Measurements from ENCODE around the gene MICAL3. TPM values are rescaled to one million over a fixed set of nuclear protein-coding genes. Genes with fewer than 3 reads are reported as not detected.
"Not testable (repeated sequence)": the region's sequence is repeated elsewhere in the genome, so short reads cannot be mapped to it uniquely, and the experiment has no call there.

The MICAL3 gene
- total and polyA plus RNA-seq, 3 donors from 2014 or later, result 103 to 106 (median 104) TPM

- no peak for DNase-seq
- no peaks in the 10 kb centered on the region for H3K9me3 ChIP-seq
- intact Hi-C loops (cut with DNase I; ENCODE audit: low total_unique reads), result no loop called here
- H3K27me3 ChIP-seq, result no peaks in the 10 kb centered on the region
- no peak overlapping the region for H3K27ac ChIP-seq
- TF ChIP-seq CTCF (IDR thresholded peaks at IDR 0.05) (no peak), POLR2A (IDR thresholded peaks at IDR 0.05) (no peak)
- 69 to 86% methylated on average over 3 of the region's 3 CpGs for WGBS, 2 donors
- no peaks in the 10 kb centered on the region for H3K36me3 ChIP-seq (ENCODE audit: low read depth, missing control alignments)
- peaks cover 22% of the 10 kb centered on the region for H3K4me1 ChIP-seq
- no peak overlapping the region for H3K4me3 ChIP-seq
Observed at GRCh38 chr22:17939011-17939410, 85.3 kb downstream of the MICAL3 start.

- Histone ChIP-seq H3K27ac (no peak overlapping the region), H3K9me3 (no peaks in the 10 kb centered on the region), H3K36me3 (ENCODE audit: low read depth, missing control alignments) (no peaks in the 10 kb centered on the region), H3K27me3 (no peaks in the 10 kb centered on the region), H3K4me1 (peaks cover 20% of the 10 kb centered on the region), H3K4me3 (no peak overlapping the region)
- intact Hi-C loops (cut with DNase I; ENCODE audit: low total_unique reads), result no loop called here
- DNase-seq, result peak; percentile 66
- TF ChIP-seq CTCF (IDR thresholded peaks at IDR 0.05) (no peak), POLR2A (IDR thresholded peaks at IDR 0.05) (no peak)
- WGBS, 2 donors, result 32 to 54% methylated on average over 8 of the region's 8 CpGs
Observed at GRCh38 chr22:17938484-17938924, 85.9 kb downstream of the MICAL3 start.

- WGBS, 2 donors, result 96% methylated on average over 2 of the region's 2 CpGs
- H3K27me3 ChIP-seq; H3K36me3 ChIP-seq (ENCODE audit: low read depth, missing control alignments); DNase-seq; H3K4me3 ChIP-seq; H3K9me3 ChIP-seq; intact Hi-C loops (cut with DNase I; ENCODE audit: low total_unique reads); H3K4me1 ChIP-seq; H3K27ac ChIP-seq: not testable (repeated sequence)
Observed at GRCh38 chr22:17932457-17932856, 91.9 kb downstream of the MICAL3 start.

- no peak for DNase-seq
- Histone ChIP-seq H3K27me3 (no peaks in the 10 kb centered on the region), H3K4me3 (no peak overlapping the region), H3K27ac (no peak overlapping the region), H3K36me3 (ENCODE audit: low read depth, missing control alignments) (no peaks in the 10 kb centered on the region), H3K4me1 (no peaks in the 10 kb centered on the region), H3K9me3 (no peaks in the 10 kb centered on the region)
- TF ChIP-seq POLR2A (IDR thresholded peaks at IDR 0.05) (no peak), CTCF (IDR thresholded peaks at IDR 0.05) (no peak)
- WGBS, 2 donors, result 68 to 94% methylated on average over 3 of the region's 3 CpGs
- intact Hi-C loops (cut with DNase I; ENCODE audit: low total_unique reads), result no loop called here
Observed at GRCh38 chr22:17931400-17931825, 92.9 kb downstream of the MICAL3 start.

GRCh38 chr22:17930455-17931313 lies 93.7 kb downstream of the MICAL3 start:
- TF ChIP-seq CTCF (IDR thresholded peaks at IDR 0.05) (no peak), POLR2A (IDR thresholded peaks at IDR 0.05) (no peak)
- intact Hi-C loops (cut with DNase I; ENCODE audit: low total_unique reads), result no loop called here
- Histone ChIP-seq H3K9me3 (no peaks in the 10 kb centered on the region), H3K36me3 (ENCODE audit: low read depth, missing control alignments) (no peaks in the 10 kb centered on the region), H3K4me1 (peaks cover 3% of the 10 kb centered on the region), H3K27ac (no peak overlapping the region), H3K27me3 (no peaks in the 10 kb centered on the region), H3K4me3 (no peak overlapping the region)
- WGBS, 2 donors, result 83 to 91% methylated on average over 16 to 18 of the region's 18 CpGs
- no peak for DNase-seq

All from testis (tissue), 3 donors.